ENCODE measurements around the gene CD38.

CD38 gene

DNA sequence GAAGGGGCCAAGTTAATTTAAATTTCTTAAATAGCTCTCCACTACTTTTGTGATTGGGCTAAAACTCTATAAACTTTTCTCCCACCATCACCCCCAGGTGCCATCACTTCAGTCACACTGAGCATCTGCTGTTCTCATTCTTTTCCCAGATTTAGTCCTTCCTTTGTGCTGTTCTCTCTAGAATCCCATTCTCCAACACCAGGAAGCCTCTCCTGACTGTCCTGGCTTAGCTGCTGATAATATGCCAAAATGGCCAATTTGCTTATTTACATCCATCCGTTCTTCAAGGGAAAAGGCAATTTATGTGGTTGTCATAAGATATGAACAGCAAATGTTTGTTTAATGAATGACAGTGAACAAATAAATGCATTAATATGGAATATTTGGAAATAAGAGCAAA, 116.3 kb downstream of the CD38 start:
- Histone ChIP-seq H4K20me1 (ENCODE audit: insufficient read depth, low read length) (no peaks in the 10 kb centered on the region), H3K79me2 (ENCODE audit: insufficient read depth, low read length) (no peaks in the 10 kb centered on the region), H3K4me2 (ENCODE audit: insufficient read depth, low read length) (no peak overlapping the region), H3K4me3 (ENCODE audit: low read depth in 1 of 2, low read length in 2 of 2) (no peak overlapping the region), H3K9ac (ENCODE audit: low read depth, low read length) (no peak overlapping the region), H3K4me1 (ENCODE audit: insufficient read depth, low read length) (no peaks in the 10 kb centered on the region), H2AFZ (ENCODE audit: low read depth, low read length) (no peak overlapping the region), H3K27me3 (ENCODE audit: insufficient read depth, low read length, poor library complexity) (peaks cover 6% of the 10 kb centered on the region), H3K36me3 (ENCODE audit: insufficient read depth, low read length) (no peaks in the 10 kb centered on the region), H3K27ac (ENCODE audit: low read length) (no peak overlapping the region), H3K9me3 (ENCODE audit: insufficient read depth, low read length, severe bottlenecking) (no peaks in the 10 kb centered on the region)
- DNase-seq (no peak), ATAC-seq (ENCODE audit: insufficient read depth, low read depth) (no peak)
- no peak for TF ChIP-seq EZH2 (IDR thresholded peaks at IDR 0.05; ENCODE audit: borderline replicate concordance, low read depth, low read length, severe bottlenecking)
- TF ChIP-seq, protein P1, sequence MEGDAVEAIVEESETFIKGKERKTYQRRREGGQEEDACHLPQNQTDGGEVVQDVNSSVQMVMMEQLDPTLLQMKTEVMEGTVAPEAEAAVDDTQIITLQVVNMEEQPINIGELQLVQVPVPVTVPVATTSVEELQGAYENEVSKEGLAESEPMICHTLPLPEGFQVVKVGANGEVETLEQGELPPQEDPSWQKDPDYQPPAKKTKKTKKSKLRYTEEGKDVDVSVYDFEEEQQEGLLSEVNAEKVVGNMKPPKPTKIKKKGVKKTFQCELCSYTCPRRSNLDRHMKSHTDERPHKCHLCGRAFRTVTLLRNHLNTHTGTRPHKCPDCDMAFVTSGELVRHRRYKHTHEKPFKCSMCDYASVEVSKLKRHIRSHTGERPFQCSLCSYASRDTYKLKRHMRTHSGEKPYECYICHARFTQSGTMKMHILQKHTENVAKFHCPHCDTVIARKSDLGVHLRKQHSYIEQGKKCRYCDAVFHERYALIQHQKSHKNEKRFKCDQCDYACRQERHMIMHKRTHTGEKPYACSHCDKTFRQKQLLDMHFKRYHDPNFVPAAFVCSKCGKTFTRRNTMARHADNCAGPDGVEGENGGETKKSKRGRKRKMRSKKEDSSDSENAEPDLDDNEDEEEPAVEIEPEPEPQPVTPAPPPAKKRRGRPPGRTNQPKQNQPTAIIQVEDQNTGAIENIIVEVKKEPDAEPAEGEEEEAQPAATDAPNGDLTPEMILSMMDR (IDR thresholded peaks at IDR 0.05; ENCODE audit: borderline replicate concordance, extremely low read depth, low read length, poor library complexity, severe bottlenecking), result no peak

DNA sequence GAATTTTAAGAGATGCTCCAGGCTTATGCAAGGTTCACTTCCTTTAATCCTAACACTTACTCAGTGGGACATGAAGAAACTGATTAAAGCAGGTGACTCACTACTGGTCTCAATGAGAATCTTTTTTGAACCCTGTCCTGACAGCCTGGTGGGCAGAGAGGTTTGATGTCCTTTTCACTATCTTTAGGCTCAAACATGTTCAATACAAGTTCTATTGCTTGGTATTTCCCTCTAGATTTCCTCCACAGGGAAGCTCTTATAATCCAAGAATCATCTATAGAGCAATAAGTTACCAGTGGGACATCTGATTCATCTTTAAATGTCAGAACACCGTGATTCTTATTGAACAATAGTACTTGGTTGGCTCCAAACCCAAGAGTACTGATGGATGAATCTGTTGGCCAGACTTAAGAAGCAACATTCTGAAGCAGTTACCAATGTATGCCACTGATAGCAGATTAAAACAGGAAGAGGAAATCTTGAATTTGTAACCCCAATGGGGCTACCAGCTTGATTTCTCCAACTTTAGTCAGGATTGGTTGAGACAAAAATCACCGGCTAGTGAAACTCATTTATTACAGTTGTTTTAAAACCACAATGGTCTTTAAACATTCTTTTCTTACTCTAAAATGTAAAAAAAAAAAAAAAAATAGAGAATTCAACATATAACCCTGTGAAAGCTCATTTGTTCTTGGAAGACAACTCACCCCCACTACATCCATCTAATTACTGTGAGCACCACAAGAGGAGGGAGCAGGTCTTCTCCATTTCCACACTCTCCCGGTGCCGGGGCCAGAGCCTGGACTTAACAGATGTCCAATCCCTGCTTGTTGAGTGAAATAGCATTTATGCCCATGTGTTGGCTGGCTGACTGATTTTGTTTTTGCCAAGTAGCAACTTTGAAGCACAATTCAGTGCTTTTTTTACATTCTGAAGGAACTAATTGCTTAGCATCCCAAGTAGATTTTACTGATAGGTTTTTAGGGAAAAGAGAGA, 117.1 kb downstream of the CD38 start:
- H3K4me2 ChIP-seq (ENCODE audit: insufficient read depth, low read length), result no peak overlapping the region
- no peak overlapping the region for H3K4me3 ChIP-seq (ENCODE audit: low read depth in 1 of 2, low read length in 2 of 2)
- H3K27me3 ChIP-seq (ENCODE audit: insufficient read depth, low read length, poor library complexity), result peaks cover 6% of the 10 kb centered on the region
- no peaks in the 10 kb centered on the region for H3K4me1 ChIP-seq (ENCODE audit: insufficient read depth, low read length)
- H3K27ac ChIP-seq (ENCODE audit: low read length), result no peak overlapping the region
- H3K9me3 ChIP-seq (ENCODE audit: insufficient read depth, low read length, severe bottlenecking), result no peaks in the 10 kb centered on the region
- H4K20me1 ChIP-seq (ENCODE audit: insufficient read depth, low read length), result no peaks in the 10 kb centered on the region
- H3K79me2 ChIP-seq (ENCODE audit: insufficient read depth, low read length), result no peaks in the 10 kb centered on the region
- no peaks in the 10 kb centered on the region for H3K36me3 ChIP-seq (ENCODE audit: insufficient read depth, low read length)
- DNase-seq, result no peak
- H3K9ac ChIP-seq (ENCODE audit: low read depth, low read length), result no peak overlapping the region
- H2AFZ ChIP-seq (ENCODE audit: low read depth, low read length), result no peak overlapping the region
- TF ChIP-seq, protein P1 (IDR thresholded peaks at IDR 0.05; ENCODE audit: borderline replicate concordance, extremely low read depth, low read length, poor library complexity, severe bottlenecking), result no peak
- no peak for TF ChIP-seq EZH2 (IDR thresholded peaks at IDR 0.05; ENCODE audit: borderline replicate concordance, low read depth, low read length, severe bottlenecking)
- no peak for ATAC-seq (ENCODE audit: insufficient read depth, low read depth)

DNA sequence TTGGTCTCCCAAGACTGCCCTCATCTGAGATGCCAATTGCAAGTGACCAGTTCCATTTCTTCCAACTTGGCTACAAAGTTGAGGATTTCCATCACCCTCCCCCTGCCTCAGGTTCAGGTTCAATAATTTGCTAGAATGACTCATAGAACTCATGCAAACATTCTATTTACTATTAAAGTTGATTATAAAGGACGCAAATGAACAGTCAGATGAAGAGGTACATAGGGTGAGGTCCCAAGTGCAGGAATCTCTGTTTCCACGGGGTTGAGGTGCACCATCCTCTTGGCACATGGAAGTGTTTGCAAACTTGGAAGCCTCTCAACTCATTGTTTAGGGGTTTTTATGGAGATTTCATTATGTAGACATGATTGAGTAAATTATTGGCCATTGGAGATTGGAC, 119.4 kb downstream of the CD38 start:
- TF ChIP-seq, protein P1 (IDR thresholded peaks at IDR 0.05; ENCODE audit: borderline replicate concordance, extremely low read depth, low read length, poor library complexity, severe bottlenecking), result no peak
- TF ChIP-seq EZH2 (IDR thresholded peaks at IDR 0.05; ENCODE audit: borderline replicate concordance, low read depth, low read length, severe bottlenecking), result no peak
- ATAC-seq (ENCODE audit: insufficient read depth, low read depth) (no peak), DNase-seq (no peak)
- no peak overlapping the region for H2AFZ ChIP-seq (ENCODE audit: low read depth, low read length)
- no peak overlapping the region for H3K4me2 ChIP-seq (ENCODE audit: insufficient read depth, low read length)
- H4K20me1 ChIP-seq (ENCODE audit: insufficient read depth, low read length), result no peaks in the 10 kb centered on the region
- H3K79me2 ChIP-seq (ENCODE audit: insufficient read depth, low read length), result no peaks in the 10 kb centered on the region
- H3K4me3 ChIP-seq (ENCODE audit: low read depth in 1 of 2, low read length in 2 of 2), result no peak overlapping the region
- no peak overlapping the region for H3K9ac ChIP-seq (ENCODE audit: low read depth, low read length)
- no peak overlapping the region for H3K27ac ChIP-seq (ENCODE audit: low read length)
- H3K27me3 ChIP-seq (ENCODE audit: insufficient read depth, low read length, poor library complexity), result peaks cover 6% of the 10 kb centered on the region
- no peaks in the 10 kb centered on the region for H3K36me3 ChIP-seq (ENCODE audit: insufficient read depth, low read length)
- no peaks in the 10 kb centered on the region for H3K9me3 ChIP-seq (ENCODE audit: insufficient read depth, low read length, severe bottlenecking)
- H3K4me1 ChIP-seq (ENCODE audit: insufficient read depth, low read length), result no peaks in the 10 kb centered on the region
